Left lung (tissue), 10 donors: Measurements from ENCODE around the gene MPLKIP. TPM values are rescaled to one million over a fixed set of nuclear protein-coding genes. Genes with fewer than 3 reads are reported as not detected.
A peak's percentile ranks its signal among the peaks of the same experiment; 100 is the strongest.
"Not testable (repeated sequence)": the region's sequence is repeated elsewhere in the genome, so short reads cannot be mapped to it uniquely, and the experiment has no call there.

Experiments
- ATAC-seq: fragments of 200-7000 bp; cut with Tn5 transposase; one replicate; pipeline ENCODE4 v1.9.1; 2020; ENCODE audit warnings: moderate library complexity
- DNase-seq, 4 donors: peaks; one replicate each; pipeline ENCODE4 v3.0.0-alpha.2; 2013 to 2020
- H3K27ac ChIP-seq, 2 donors: fragments of 200-600 bp; sonication (generic) in 1 of 2; one replicate each; pipeline versions ENCODE4 v1.5.0 to v1.8.0; 2020 to 2021
- H3K27me3 ChIP-seq, 2 donors: fragments of 200-600 bp; sonication (generic) in 1 of 2; one replicate each; pipeline versions ENCODE4 v1.5.0 to v1.8.0; 2020 to 2021
- H3K36me3 ChIP-seq, 2 donors: fragments of 200-600 bp; sonication (generic) in 1 of 2; one replicate each; pipeline versions ENCODE4 v1.5.0 to v1.8.0; 2020 to 2021
- H3K4me1 ChIP-seq, 2 donors: fragments of 200-600 bp; one replicate each; pipeline ENCODE4 v1.8.0; 2021
- H3K4me3 ChIP-seq, 2 donors: fragments of 200-600 bp; sonication (generic) in 1 of 2; one replicate each; pipeline versions ENCODE4 v1.5.0 to v1.8.0; 2020 to 2021; ENCODE audit warnings: mild to moderate bottlenecking in 1 of 2
- H3K9me3 ChIP-seq, 2 donors: fragments of 200-600 bp; sonication (generic) in 1 of 2; one replicate each; pipeline versions ENCODE4 v1.5.0 to v1.8.0; 2020 to 2021
- intact Hi-C, 2 donors: fragments of 100-400 bp; cut with DNase I; formaldehyde crosslinking; loops; one replicate each; pipeline versions ENCODE4 v1.11.2 to v1.14.2; 2022
- polyA plus RNA-seq, 6 donors: library from polyadenylated mRNA; unstranded; fragments of 120-200 nt; gene quantifications; one replicate each; pipeline ENCODE4 v1.2.1, GENCODE V29; 2013; ENCODE audit not compliant: insufficient read length in 6 of 6
- total RNA-seq, 2 donors: library from RNA; stranded (reverse); fragmentation: NEBNext Ultra II Directional; extraction: Animal tissue kit (Norgen Biotek cat#: 25700); gene quantifications; one replicate each; pipeline ENCODE4 v1.2.1, GENCODE V29; 2021
- TF ChIP-seq, protein P1 (sequence below), 2 donors: fragments of 200-600 bp; sonication (generic) in 1 of 2; IDR thresholded peaks; one replicate each; pipeline versions ENCODE4 v1.5.0 to v1.8.0; 2021; ENCODE audit warnings: antibody characterized with exemption in 2 of 2
- donor health status: DM: no; HTN: yes; CAD: no.
- donor health status: DM: no; HTN: no; CAD: no.

The MPLKIP gene
- total and polyA plus RNA-seq, 8 donors = 28.0 to 38.8 (median 35.3) TPM

DNA sequence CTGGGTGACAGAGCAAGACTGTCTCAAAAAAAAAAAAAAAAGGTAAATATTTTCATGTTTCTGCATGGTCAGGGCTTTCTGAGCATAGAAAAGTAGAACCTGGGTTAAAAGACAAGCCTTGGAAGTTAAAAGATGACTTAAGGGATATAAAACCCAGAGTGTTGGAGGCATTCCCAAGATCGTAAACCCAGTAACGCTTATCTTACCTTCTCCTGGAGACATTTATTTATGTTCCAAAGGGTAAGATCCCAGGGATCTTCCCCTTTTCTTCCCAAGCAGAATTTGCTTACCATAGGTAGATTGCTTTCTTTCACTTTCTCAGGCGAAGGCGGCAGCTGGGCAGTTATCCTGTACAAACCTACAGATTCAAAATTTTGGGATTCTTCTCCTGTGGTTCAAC, 22.6 kb upstream of the MPLKIP start:
- intact Hi-C loops = no loop called here
- no peaks in the 10 kb centered on the region for H3K4me1 ChIP-seq
- TF ChIP-seq, protein P1, sequence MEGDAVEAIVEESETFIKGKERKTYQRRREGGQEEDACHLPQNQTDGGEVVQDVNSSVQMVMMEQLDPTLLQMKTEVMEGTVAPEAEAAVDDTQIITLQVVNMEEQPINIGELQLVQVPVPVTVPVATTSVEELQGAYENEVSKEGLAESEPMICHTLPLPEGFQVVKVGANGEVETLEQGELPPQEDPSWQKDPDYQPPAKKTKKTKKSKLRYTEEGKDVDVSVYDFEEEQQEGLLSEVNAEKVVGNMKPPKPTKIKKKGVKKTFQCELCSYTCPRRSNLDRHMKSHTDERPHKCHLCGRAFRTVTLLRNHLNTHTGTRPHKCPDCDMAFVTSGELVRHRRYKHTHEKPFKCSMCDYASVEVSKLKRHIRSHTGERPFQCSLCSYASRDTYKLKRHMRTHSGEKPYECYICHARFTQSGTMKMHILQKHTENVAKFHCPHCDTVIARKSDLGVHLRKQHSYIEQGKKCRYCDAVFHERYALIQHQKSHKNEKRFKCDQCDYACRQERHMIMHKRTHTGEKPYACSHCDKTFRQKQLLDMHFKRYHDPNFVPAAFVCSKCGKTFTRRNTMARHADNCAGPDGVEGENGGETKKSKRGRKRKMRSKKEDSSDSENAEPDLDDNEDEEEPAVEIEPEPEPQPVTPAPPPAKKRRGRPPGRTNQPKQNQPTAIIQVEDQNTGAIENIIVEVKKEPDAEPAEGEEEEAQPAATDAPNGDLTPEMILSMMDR (IDR thresholded peaks at IDR 0.05) = no peak
- H3K36me3 ChIP-seq = no peaks in the 10 kb centered on the region
- no peak overlapping the region for H3K4me3 ChIP-seq
- no peak for DNase-seq
- no peak for ATAC-seq
- H3K9me3 ChIP-seq = no peaks in the 10 kb centered on the region
- H3K27ac ChIP-seq = no peak overlapping the region
- no peaks in the 10 kb centered on the region for H3K27me3 ChIP-seq

DNA sequence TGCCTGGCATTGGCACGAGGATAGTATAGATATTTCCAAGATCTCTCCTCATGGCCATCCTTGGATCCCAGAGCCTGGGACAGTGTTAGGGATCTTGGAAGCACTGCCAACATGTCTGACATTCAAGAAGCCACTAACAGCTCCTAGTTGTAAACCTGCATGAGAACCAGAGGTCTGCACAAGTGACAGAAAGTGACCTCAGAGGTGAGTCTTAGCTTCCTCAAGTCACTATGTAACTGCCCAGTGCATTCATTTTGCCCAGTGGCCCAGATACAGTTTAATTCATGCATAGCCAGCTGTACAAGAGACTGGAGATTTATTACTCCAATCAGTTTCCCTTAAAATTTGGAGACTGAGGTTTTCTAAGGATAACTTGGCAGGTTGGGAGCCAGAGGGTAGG, 17.1 kb upstream of the MPLKIP start:
- Histone ChIP-seq H3K4me3 (no peak overlapping the region), H3K27me3 (no peaks in the 10 kb centered on the region), H3K9me3 (no peaks in the 10 kb centered on the region), H3K4me1 (no peaks in the 10 kb centered on the region), H3K36me3 (no peaks in the 10 kb centered on the region), H3K27ac (no peak overlapping the region)
- TF ChIP-seq, protein P1 (IDR thresholded peaks at IDR 0.05) = no peak
- intact Hi-C loops = no loop called here
- ATAC-seq = no peak
- DNase-seq = no peak

DNA sequence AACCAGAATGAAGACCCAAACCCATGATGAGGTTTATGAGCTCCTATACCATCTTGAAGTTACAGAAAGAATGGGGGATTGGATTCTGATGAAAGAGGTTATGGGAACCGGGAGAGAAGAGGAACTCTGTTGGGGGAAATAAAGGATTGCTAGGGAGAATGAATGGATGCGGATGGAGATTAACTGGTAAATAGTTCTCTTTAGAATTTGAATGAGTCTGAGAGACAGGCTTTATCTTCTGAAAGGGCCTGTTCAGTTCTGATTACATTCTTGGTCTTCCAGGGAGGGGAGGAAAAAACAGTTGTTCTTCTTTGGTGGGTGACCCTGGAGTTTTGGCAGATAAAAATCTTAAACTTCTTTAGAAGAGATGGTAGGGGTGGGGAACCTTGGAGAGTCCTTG, 14.2 kb upstream of the MPLKIP start:
- no peak for ATAC-seq
- no peak overlapping the region for H3K4me3 ChIP-seq
- intact Hi-C loops = no loop called here

DNA sequence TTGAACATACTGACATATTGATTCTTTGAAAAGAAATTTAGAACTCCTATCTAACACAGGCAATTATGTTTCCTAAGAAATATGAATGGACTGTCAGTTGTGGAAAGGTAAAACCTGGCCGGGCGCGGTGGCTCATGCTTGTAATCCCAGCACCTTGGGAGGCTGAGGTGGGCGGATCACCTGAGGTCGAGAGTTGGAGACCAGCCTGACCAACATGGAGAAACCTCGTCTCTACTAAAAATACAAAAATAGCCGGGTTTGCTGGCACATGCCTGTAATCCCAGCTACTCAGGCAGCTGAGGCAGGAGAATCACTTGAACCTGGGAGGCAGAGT, 13.8 kb upstream of the MPLKIP start:
- H3K4me1 ChIP-seq, H3K27me3 ChIP-seq, H3K9me3 ChIP-seq, H3K36me3 ChIP-seq, H3K27ac ChIP-seq, DNase-seq, H3K4me3 ChIP-seq, intact Hi-C loops, ATAC-seq: not testable (repeated sequence)

More for the DNA sequence above, 14.2 kb upstream of the MPLKIP start:
- Histone ChIP-seq H3K9me3 (no peaks in the 10 kb centered on the region), H3K27me3 (no peaks in the 10 kb centered on the region), H3K36me3 (no peaks in the 10 kb centered on the region), H3K4me1 (no peaks in the 10 kb centered on the region), H3K27ac (no peak overlapping the region)
- TF ChIP-seq, protein P1 (IDR thresholded peaks at IDR 0.05) = no peak
- DNase-seq = no peak

DNA sequence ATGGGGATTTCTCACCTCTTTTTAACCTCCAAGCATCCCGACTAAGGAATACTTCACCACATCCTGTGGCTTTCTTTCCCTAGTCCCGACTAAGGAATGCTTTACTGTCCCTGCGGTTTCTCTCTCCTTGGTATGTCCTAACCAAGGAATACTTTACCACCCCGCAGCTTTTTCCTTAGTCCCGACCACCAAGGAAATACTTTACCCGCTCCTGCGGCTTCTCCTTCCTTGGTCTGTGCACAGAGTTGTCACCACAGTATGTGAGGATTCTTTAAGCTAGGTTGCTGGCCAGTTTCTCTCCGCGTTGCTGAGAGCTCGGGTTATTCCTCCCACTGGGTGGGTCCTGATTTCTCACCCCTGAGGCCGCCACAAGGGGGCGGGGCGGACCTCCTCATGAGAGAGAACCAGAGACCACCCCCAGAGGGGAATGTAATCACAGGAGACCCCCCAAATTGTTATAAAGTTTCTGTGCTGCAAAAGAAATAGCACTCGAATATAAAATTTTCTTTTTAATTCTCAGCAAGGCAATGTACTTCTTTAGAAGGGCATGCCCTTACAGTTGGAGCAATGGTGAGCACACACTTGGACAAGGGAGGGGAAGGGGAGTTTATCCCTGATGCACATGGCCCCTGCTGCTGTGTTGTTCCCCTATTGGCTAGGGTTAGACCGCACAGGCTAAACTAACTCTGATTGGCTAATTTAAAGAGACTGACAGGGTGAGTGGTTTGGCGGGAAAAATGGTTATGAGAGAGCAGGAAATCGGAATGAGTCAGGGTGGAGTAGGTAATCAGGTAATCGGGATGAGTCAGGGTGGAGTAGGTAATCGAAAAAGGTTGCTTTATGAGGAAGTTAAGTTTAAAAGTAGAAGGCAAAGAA, 13.2 kb upstream of the MPLKIP start:
- Histone ChIP-seq H3K4me1 (no peaks in the 10 kb centered on the region), H3K4me3 (no peak overlapping the region), H3K9me3 (no peaks in the 10 kb centered on the region), H3K27ac (no peak overlapping the region), H3K27me3 (no peaks in the 10 kb centered on the region), H3K36me3 (no peaks in the 10 kb centered on the region)
- DNase-seq (no peak), ATAC-seq (no peak)
- TF ChIP-seq, protein P1 (IDR thresholded peaks at IDR 0.05) = no peak
- intact Hi-C loops = no loop called here

DNA sequence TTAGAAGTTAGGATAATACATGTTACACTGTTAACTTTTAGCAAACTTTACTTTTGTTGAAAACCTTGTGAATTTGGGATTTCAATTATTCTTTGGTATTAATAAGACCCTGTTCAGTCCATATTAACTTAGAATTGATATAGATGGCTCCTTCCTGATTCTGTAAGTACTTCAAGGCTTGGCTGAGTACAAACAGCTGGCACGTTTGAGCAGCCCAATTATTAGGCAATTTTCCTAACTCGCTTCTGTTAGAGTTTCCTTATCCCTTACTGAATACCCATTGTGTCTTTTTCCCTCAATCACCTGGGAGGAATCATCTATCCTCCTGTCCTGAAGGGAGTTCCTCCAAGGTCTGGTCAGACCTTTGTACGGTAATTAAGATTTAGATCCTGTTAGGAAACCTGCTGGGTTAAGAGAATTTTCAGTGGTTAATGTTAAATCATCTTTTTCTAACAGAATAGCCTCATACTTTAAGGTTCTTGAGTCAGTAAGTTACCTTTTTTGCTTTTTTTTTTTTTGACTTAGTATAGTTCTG, 11.2 kb upstream of the MPLKIP start:
- H3K36me3 ChIP-seq, H3K9me3 ChIP-seq, H3K27ac ChIP-seq, H3K27me3 ChIP-seq, ATAC-seq, H3K4me3 ChIP-seq, intact Hi-C loops, H3K4me1 ChIP-seq: not testable (repeated sequence)
- peak in 2 of 4 donors; percentile 29 to 58 for DNase-seq

DNA sequence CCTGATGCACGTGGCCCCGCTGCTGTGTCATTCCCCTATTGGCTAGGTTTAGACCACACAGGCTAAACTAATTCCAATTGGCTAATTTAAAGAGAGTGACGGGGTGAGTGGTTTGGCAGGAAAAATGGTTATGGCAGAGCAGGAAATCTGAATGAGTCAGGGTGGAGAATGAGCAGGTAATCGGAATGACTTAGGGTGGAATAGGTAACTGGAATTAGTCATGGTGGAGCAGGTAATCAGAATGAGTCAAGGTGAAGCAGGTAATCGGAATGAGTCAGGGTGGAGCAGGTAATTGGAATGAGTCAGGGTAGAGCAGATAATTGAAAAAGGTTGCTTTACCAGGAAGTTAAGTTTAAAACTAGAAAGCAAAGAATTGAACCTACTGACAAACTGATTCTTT, 7.5 kb upstream of the MPLKIP start:
- DNase-seq, H3K9me3 ChIP-seq, ATAC-seq, H3K36me3 ChIP-seq, H3K4me3 ChIP-seq, intact Hi-C loops, H3K27ac ChIP-seq, H3K27me3 ChIP-seq, H3K4me1 ChIP-seq: not testable (repeated sequence)

DNA sequence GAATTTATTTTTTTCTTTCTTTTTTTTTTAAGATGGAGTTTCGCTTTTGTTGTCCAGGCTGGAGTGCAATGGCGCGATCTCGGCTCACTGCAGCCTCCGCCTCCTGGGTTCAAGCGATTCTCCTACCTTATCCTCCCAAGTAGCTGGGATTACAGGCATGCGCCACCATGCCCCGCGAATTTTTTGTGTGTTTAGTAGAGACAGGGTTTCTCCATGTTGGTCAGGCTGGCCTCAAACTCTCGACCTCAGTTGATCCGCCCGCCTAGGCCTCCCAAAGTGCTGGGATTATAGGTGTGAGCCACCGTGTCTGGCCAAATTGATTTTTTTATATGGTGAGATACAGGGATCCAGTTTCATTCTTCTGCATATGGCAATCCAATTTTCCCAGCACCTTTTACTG, 5.5 kb upstream of the MPLKIP start:
- peaks cover 0 to 15% of the 10 kb centered on the region in 2 donors for H3K27me3 ChIP-seq
- ATAC-seq, DNase-seq, H3K4me3 ChIP-seq, H3K36me3 ChIP-seq, H3K4me1 ChIP-seq, H3K9me3 ChIP-seq, H3K27ac ChIP-seq, intact Hi-C loops: not testable (repeated sequence)
